KBM-7 (cell line): ENCODE data around the gene CLDN25.
A peak's percentile ranks its signal among the peaks of the same experiment; 100 is the strongest.
"Not testable (repeated sequence)": the region's sequence is repeated elsewhere in the genome, so short reads cannot be mapped to it uniquely, and the experiment has no call there.

Experiments
- DNase-seq: peaks from one replicate; pipeline ENCODE4 v3.0.0-alpha.2; 2015
- in situ Hi-C: fragments of 300-500 bp; cut with MboI; formaldehyde crosslinking; loops from 2 replicates; pipeline ENCODE4 v1.14.3; 2020; ENCODE audit warnings: low sequenced_read_pairs, low pct_unique_long_range_greater_than_20kb, mixed read lengths

Gene CLDN25

GRCh38 chr11:113779496-113779895, at the start of gene CLDN25:
Gene CLDN25 (plus strand): TSS chr11:113779796. CDS start chr11:113779796, 0 bp downstream.
- no peak for DNase-seq
- in situ Hi-C loops = no loop called here

GRCh38 chr11:113730887-113731726, 48.5 kb upstream of the CLDN25 start:
- in situ Hi-C loops = no loop called here
- DNase-seq = peak; percentile 26

- DNase-seq = no peak
- in situ Hi-C loops = no loop called here
Measured at GRCh38 chr11:113732092-113732491, 47.5 kb upstream of the CLDN25 start.

DNA sequence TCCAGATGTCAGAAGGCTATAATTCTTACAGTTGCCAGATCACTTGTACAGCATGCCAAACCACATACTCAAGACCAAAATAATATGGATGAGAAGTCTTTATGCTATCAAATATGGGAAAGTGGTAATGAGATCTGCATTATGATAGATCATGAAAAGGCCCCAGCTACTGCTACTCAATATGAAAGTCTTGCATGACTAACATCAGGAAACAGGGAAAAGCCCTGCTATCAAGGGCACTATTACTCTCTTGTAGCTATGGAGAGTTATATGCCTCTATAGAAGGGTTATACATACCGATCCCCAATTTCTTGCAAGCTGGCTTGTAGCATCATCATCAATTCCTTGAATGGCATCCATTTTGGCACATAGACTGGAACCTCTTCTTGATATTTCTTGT, 43.3 kb upstream of the CLDN25 start:
- in situ Hi-C loops = no loop called here

DNA sequence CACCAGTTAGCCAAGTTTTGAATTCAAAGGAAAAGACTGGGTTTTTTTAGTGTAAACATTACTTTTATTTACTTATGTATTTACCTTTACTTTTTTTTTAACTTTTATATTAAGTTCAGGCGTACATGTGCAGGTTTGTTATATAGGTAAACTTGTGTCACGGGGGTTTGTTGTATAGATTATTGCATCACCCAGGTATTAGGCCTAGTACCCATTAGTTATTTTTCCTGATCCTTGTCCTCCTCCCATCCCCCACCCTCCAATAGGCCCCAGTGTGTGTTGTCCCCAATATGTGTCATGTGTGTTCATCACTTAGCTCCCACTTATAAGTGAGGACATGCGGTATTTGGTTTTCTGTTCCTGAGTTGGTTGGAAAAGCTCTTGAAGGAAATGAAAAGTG, 26.7 kb upstream of the CLDN25 start:
- in situ Hi-C loops = no loop called here
- DNase-seq = no peak

More for the DNA sequence above, 43.3 kb upstream of the CLDN25 start:
- no peak for DNase-seq

GRCh38 chr11:113760241-113760640, 19.4 kb upstream of the CLDN25 start:
- DNase-seq = no peak
- in situ Hi-C loops = no loop called here

GRCh38 chr11:113763040-113763439, 16.6 kb upstream of the CLDN25 start:
- in situ Hi-C loops, DNase-seq: not testable (repeated sequence)

DNA sequence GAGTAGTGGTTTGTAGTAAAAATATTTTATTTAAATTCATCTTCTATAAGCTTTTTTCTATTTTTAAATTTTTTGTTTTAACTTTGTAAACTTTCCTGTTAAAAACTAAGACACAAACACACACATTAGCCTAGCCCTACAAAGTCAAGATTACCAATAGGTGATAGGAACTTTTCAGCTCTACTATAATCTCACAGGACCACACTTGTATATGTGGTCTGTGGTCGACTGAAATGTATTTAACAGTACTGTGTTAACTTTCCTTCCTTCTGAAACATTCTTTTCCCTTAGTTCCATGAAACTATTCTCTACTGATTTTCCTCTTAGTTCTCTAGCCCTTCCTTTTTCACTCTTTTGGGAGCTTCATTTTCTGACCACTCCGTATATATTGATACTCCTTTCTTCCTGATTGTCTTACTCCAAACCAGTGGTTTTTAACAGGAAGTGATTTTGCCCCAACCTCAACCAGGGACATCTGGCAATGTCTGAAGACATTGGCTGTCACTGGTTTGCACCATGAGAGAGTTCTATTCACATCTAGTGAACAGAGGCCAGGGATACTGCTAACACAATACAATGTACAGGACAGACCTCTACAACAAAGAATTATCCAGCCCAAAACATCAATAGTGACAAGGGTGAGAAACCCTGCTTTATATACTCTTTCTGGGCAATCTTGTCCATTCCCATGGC, 14.9 kb upstream of the CLDN25 start:
- peak; percentile 15 for DNase-seq
- in situ Hi-C loops = no loop called here

GRCh38 chr11:113771964-113772363, 7.6 kb upstream of the CLDN25 start:
- DNase-seq = no peak
- in situ Hi-C loops = no loop called here

DNA sequence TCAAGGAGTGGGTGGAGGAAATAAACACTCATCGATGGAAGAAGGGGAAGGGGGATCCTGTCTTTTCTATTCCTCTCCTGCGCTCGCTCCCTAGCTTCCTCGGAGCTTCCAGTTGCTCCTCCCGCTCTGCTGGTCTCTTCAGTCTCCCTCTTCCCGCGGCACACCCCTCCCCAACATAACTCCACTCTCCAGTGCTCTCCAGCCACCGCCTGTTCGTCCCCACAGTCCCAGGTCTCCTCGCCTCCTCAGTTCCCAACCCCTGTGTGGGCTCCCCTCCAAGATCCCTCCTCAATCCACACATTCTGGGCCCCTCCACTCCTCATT, 6.5 kb upstream of the CLDN25 start:
- no peak for DNase-seq
- in situ Hi-C loops = no loop called here

GRCh38 chr11:113773416-113774173, 6.0 kb upstream of the CLDN25 start, which contains the start of gene ZW10:
Gene ZW10 (minus strand): TSS chr11:113773692. CDS start chr11:113773666, 26 bp downstream.
- DNase-seq = peak; percentile 97
- in situ Hi-C loops = no loop called here

GRCh38 chr11:113774174-113774503, 5.5 kb upstream of the CLDN25 start:
- in situ Hi-C loops = no loop called here
- no peak for DNase-seq

DNA sequence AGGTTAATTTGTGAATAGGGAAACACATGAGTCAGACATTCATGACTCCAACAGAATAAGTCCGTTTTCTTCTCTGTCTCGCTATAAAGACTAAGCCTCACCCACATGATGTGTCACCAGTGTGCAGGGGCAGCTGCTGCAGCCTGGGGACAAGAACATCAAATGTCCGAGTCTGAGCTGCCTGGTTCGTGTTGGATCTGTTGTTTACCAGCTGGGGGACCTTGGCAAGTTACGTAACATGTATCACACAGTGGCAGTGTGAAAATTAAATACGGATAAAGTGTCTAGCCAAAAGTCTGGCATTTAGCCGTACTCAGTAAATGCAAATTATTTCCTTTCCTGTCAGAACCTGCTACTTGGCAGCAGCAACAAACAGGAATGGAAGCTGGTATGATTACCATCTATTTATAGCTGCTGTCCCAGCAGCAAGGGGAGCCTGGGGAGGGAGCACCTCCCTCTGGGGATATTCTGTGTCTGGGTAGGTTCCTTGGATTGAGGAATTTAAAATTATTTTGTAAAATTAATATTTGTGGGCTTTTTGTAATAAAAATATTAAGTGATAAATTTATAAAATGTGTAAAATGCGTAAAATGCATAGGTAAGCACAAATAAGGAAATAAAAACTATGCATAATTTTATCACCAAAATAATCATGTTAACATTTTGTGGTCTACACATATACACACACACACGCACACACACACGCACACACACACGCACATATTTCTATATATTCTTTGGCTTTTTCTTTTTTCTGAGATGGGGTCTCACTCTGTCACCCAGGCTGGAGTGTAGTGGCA, 1.3 kb upstream of the CLDN25 start:
- DNase-seq = no peak
- in situ Hi-C loops = no loop called here

- in situ Hi-C loops = no loop called here
- DNase-seq = no peak
Measured at GRCh38 chr11:113781682-113782081, 2.1 kb downstream of the CLDN25 start.

- no peak for DNase-seq
- in situ Hi-C loops = no loop called here
Measured at GRCh38 chr11:113782134-113782533, 2.5 kb downstream of the CLDN25 start.

GRCh38 chr11:113789016-113789415, 9.4 kb downstream of the CLDN25 start:
- DNase-seq, in situ Hi-C loops: not testable (repeated sequence)

DNA sequence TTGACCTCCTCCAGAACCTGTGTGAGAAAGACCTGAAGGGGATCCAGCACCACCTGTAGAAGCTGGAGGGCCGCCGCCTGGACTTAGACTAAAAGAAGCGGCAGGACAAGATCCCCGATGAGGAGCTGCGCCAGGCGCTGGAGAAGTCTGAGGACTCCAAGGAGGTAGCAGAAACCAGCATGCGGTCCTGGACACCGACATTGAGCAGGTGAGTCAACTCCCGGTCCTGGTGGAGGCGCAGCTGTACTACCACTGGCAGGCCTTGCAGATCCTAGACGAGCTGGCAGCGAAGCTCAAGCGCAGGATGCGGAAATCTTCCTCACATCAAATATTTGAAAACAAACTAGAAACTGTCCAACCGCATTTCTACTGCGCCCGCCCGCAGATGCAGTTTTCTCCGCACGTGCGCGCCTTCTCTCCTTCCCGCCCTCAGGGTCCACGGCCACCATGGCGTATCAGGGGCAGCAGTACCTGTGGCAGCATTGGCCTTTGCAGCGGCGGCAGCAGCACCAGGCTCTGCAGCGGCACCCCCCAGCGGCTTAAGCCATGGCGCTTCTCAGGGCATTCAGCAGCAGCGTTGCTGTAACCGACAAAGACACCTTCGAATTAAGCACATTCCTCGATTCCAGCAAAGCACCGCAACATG, 10.2 kb downstream of the CLDN25 start:
- DNase-seq = no peak
- in situ Hi-C loops = no loop called here

GRCh38 chr11:113796663-113797259, 17.2 kb downstream of the CLDN25 start:
- in situ Hi-C loops = no loop called here
- DNase-seq = peak; percentile 52
